Smooth muscle cell (in vitro differentiated cells): ENCODE data around the gene ZNF672. TPM values are rescaled to one million over a fixed set of nuclear protein-coding genes. Genes with fewer than 3 reads are reported as not detected.
"Not testable (repeated sequence)": the region's sequence is repeated elsewhere in the genome, so short reads cannot be mapped to it uniquely, and the experiment has no call there.

Experiments used
- DNase-seq: peaks from one replicate; lab custom pipeline; 2025; ENCODE audit not compliant: unreplicated experiment; lab: John Stamatoyannopoulos, UW
- H2AFZ ChIP-seq: fragments of 200-600 bp; sonication (generic); 2 replicates; pipeline ENCODE4 v1.6.0; 2016; ENCODE audit warnings: antibody characterized with exemption, low read depth, mild to moderate bottlenecking
- H3F3A ChIP-seq: fragments of 200-600 bp; sonication (generic); 2 replicates; pipeline ENCODE4 v1.6.0; 2017; ENCODE audit warnings: antibody characterized with exemption, low read depth
- H3K27ac ChIP-seq: fragments of 200-600 bp; sonication (generic); 2 replicates; pipeline ENCODE4 v1.5.1; 2016; ENCODE audit warnings: low read depth, mild to moderate bottlenecking
- H3K27me3 ChIP-seq: fragments of 200-600 bp; sonication (generic); 2 replicates; pipeline ENCODE4 v1.6.1; 2016; ENCODE audit warnings: low read depth, mild to moderate bottlenecking
- H3K36me3 ChIP-seq: fragments of 200-600 bp; sonication (generic); 2 replicates; pipeline ENCODE4 v1.5.1; 2016; ENCODE audit warnings: low read depth
- H3K4me1 ChIP-seq: fragments of 200-600 bp; sonication (generic); 2 replicates; pipeline ENCODE4 v1.5.1; 2016; ENCODE audit warnings: low read depth
- H3K4me2 ChIP-seq: fragments of 200-600 bp; sonication (generic); 2 replicates; pipeline ENCODE4 v1.6.0; 2016; ENCODE audit warnings: mild to moderate bottlenecking
- H3K4me3 ChIP-seq: fragments of 200-600 bp; sonication (generic); 2 replicates; pipeline ENCODE4 v1.5.1; 2016; ENCODE audit warnings: mild to moderate bottlenecking
- H3K79me2 ChIP-seq: fragments of 200-600 bp; sonication (generic); 2 replicates; pipeline ENCODE4 v1.6.0; 2016; ENCODE audit warnings: low read depth, mild to moderate bottlenecking
- H3K9ac ChIP-seq: fragments of 200-600 bp; sonication (generic); 2 replicates; pipeline ENCODE4 v1.6.0; 2016; ENCODE audit warnings: low read depth
- H3K9me3 ChIP-seq: fragments of 200-600 bp; sonication (generic); replicated peaks from 2 replicates; pipeline ENCODE4 v1.5.1; 2016; ENCODE audit warnings: low read depth
- H4K20me1 ChIP-seq: fragments of 200-600 bp; sonication (generic); 2 replicates; pipeline ENCODE4 v1.6.0; 2016; ENCODE audit warnings: low read depth
- CTCF ChIP-seq: fragments of 200-600 bp; sonication (generic); IDR thresholded peaks from 2 replicates; pipeline ENCODE4 v1.5.1; 2017; ENCODE audit warnings: borderline replicate concordance, mild to moderate bottlenecking, antibody characterized with exemption; ENCODE audit not compliant: insufficient read depth, poor library complexity, severe bottlenecking
- WGBS: methylation state at CpG from one replicate; pipeline ENCODE4 v1.1.7; 2016; ENCODE audit warnings: low lambda C conversion rate; 5-methylcytosine and 5-hydroxymethylcytosine counted together
- polyA plus RNA-seq: library from polyadenylated mRNA; unstranded; fragments of >200 nt; fragmentation: Nextera tagmentation; extraction: Ambion mirVana; gene quantifications from 2 replicates; pipeline ENCODE4 v1.2.1, GENCODE V29; 2016
- total RNA-seq: library from RNA; depleted of rRNA; stranded (reverse); fragments of >200 nt; gene quantifications from 2 replicates; pipeline ENCODE4 v1.2.3, GENCODE V29; 2014

The ZNF672 gene
- total and polyA plus RNA-seq, 2 experiments from 2014 or later: 25.8 to 28.7 TPM

- Histone ChIP-seq H3K4me3 (no peak overlapping the region), H2AFZ (no peak overlapping the region), H3K36me3 (no peaks in the 10 kb centered on the region), H3K27me3 (no peaks in the 10 kb centered on the region), H3F3A (no peaks in the 10 kb centered on the region), H3K4me2 (no peak overlapping the region), H3K27ac (no peak overlapping the region), H3K9ac (no peak overlapping the region), H3K4me1 (no peaks in the 10 kb centered on the region), H3K79me2 (no peaks in the 10 kb centered on the region), H3K9me3 (peaks cover 4% of the 10 kb centered on the region), H4K20me1 (no peaks in the 10 kb centered on the region)
- TF ChIP-seq CTCF: no peak
- DNase-seq: no peak
- WGBS: 76% methylated on average over 4 of the region's 4 CpGs
Measured at GRCh38 chr1:248791010-248791409, 47.0 kb upstream of the ZNF672 start.

DNA sequence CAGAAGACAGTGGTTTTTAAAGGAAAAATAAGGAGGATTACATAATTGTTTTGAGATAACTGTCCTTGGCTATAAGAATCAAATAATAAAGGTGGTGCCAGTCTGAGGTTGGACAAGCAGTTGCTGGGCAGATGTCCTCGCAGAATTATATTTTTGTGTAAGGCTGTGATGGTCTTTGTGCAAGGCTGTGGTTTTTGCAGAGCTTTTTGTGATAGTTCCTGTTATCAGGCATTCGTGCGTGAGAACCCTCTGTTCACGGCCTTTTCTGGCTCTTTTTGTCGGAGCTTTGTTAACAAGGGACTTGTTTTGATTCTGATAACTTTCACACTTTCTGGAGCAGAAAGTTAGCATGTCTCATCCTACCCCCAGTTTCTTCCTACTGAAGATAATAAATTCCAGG is 45.7 kb upstream of the ZNF672 start:
- no peak overlapping the region for H3K4me3 ChIP-seq
- no peak overlapping the region for H3K27ac ChIP-seq
- no peak for TF ChIP-seq CTCF
- WGBS: 75% methylated on average over 5 of the region's 5 CpGs
- H3K79me2 ChIP-seq: no peaks in the 10 kb centered on the region
- H2AFZ ChIP-seq: no peak overlapping the region
- peaks cover 7% of the 10 kb centered on the region for H3K9me3 ChIP-seq
- H3K9ac ChIP-seq: no peak overlapping the region
- no peaks in the 10 kb centered on the region for H3K36me3 ChIP-seq
- no peaks in the 10 kb centered on the region for H3K27me3 ChIP-seq
- no peaks in the 10 kb centered on the region for H3F3A ChIP-seq
- no peaks in the 10 kb centered on the region for H3K4me1 ChIP-seq
- DNase-seq: no peak
- H3K4me2 ChIP-seq: no peak overlapping the region
- H4K20me1 ChIP-seq: no peaks in the 10 kb centered on the region

GRCh38 chr1:248793592-248793991 is 44.4 kb upstream of the ZNF672 start:
- no peak for DNase-seq
- peaks cover 7% of the 10 kb centered on the region for H3K9me3 ChIP-seq
- H3K9ac ChIP-seq: no peak overlapping the region
- no peaks in the 10 kb centered on the region for H3F3A ChIP-seq
- H3K4me1 ChIP-seq: no peaks in the 10 kb centered on the region
- H4K20me1 ChIP-seq: no peaks in the 10 kb centered on the region
- H3K27me3 ChIP-seq: no peaks in the 10 kb centered on the region
- H3K27ac ChIP-seq: no peak overlapping the region
- H3K4me3 ChIP-seq: no peak overlapping the region
- no peaks in the 10 kb centered on the region for H3K79me2 ChIP-seq
- H3K36me3 ChIP-seq: no peaks in the 10 kb centered on the region
- TF ChIP-seq CTCF: no peak
- H3K4me2 ChIP-seq: no peak overlapping the region
- H2AFZ ChIP-seq: no peak overlapping the region

- not testable (repeated sequence) for H3K4me1 ChIP-seq
Measured at GRCh38 chr1:248794663-248795062, 43.4 kb upstream of the ZNF672 start.

More at GRCh38 chr1:248794663-248795062, 43.4 kb upstream of the ZNF672 start:
- H3K4me2 ChIP-seq, H4K20me1 ChIP-seq, H3F3A ChIP-seq, H3K27ac ChIP-seq, H3K79me2 ChIP-seq, H3K4me3 ChIP-seq, H2AFZ ChIP-seq, H3K9ac ChIP-seq, DNase-seq, H3K9me3 ChIP-seq, H3K36me3 ChIP-seq, H3K27me3 ChIP-seq: not testable (repeated sequence)
- WGBS: 63% methylated on average over 5 of the region's 5 CpGs
